Measurements from ENCODE around the gene WDR37.

The WDR37 gene

GRCh38 chr10:1085258-1085657 lies 29.1 kb downstream of the WDR37 start:
- peaks cover 20 to 71% of the 10 kb centered on the region in 2 experiments for H3K36me3 ChIP-seq (ENCODE audit: control insufficient read depth in 2 of 2, insufficient read depth in 1 of 2, low read length in 2 of 2)
- H3K27ac ChIP-seq (ENCODE audit: extremely low read depth, low read depth, low read length): no peak overlapping the region
- ChIA-PET CTCF (no interaction called here), POLR2A (no interaction called here)
- no peak overlapping the region for H3K4me3 ChIP-seq (ENCODE audit: low read depth, low read length)
- H3K4me1 ChIP-seq (ENCODE audit: control insufficient read depth, insufficient read depth, low read length): no peaks in the 10 kb centered on the region; the same call in 1 of the 2 replicates
- TF ChIP-seq ZXDB (tag by site-specific recombination; IDR thresholded peaks at IDR 0.05) (peak; percentile 75), FEZF1 (tag by site-specific recombination; IDR thresholded peaks at IDR 0.05) (peak; percentile 59), PRDM10 (tag by site-specific recombination; IDR thresholded peaks at IDR 0.05) (no peak), SALL2 (tag by site-specific recombination; IDR thresholded peaks at IDR 0.05; ENCODE audit: borderline replicate concordance) (no peak), ZNF664 (tag by site-specific recombination; IDR thresholded peaks at IDR 0.05) (no peak), PRDM1 (tag by site-specific recombination; IDR thresholded peaks at IDR 0.05) (0 out of 2 replicates have a peak, but pooled peaks have one; percentile 12), PRDM6 (tag by site-specific recombination; IDR thresholded peaks at IDR 0.05) (peak; percentile 73), GLIS1 (tag by site-specific recombination; IDR thresholded peaks at IDR 0.05) (no peak), ZNF155 (tag by site-specific recombination; IDR thresholded peaks at IDR 0.05) (no peak), HIC1 (tag by site-specific recombination; IDR thresholded peaks at IDR 0.05) (no peak), ZBTB1 (tag by site-specific recombination; IDR thresholded peaks at IDR 0.05) (no peak), ZFHX2 (tag by site-specific recombination; conservative IDR thresholded peaks at IDR 0.05) (no peak; the same call in 1 of the 2 replicates)
- H3K9me3 ChIP-seq (ENCODE audit: control insufficient read depth, insufficient read depth, low read depth, low read length): no peaks in the 10 kb centered on the region

- H3K36me3 ChIP-seq (ENCODE audit: control insufficient read depth in 2 of 2, insufficient read depth in 1 of 2, low read length in 2 of 2): peaks cover 10 to 80% of the 10 kb centered on the region in 2 experiments; a peak in 2 of 3 replicates
- POLR2A ChIA-PET: interaction anchor here (0.6 kb wide), 1 partner anchor 11 kb away, joined by 3 read pairs; no protein-coding TSS in a partner anchor
Observed at GRCh38 chr10:1086787-1087186, 30.6 kb downstream of the WDR37 start.

More at GRCh38 chr10:1086787-1087186, 30.6 kb downstream of the WDR37 start:
- Histone ChIP-seq H3K27ac (ENCODE audit: extremely low read depth, low read depth, low read length) (no peak overlapping the region), H3K9me3 (ENCODE audit: control insufficient read depth, insufficient read depth, low read depth, low read length) (no peaks in the 10 kb centered on the region), H3K4me3 (ENCODE audit: low read depth, low read length) (no peak overlapping the region), H3K4me1 (ENCODE audit: control insufficient read depth, insufficient read depth, low read length) (no peaks in the 10 kb centered on the region; the same call in 1 of the 2 replicates)
- TF ChIP-seq ZBTB10 (tag by site-specific recombination; IDR thresholded peaks at IDR 0.05) (no peak), ZNF521 (tag by site-specific recombination; IDR thresholded peaks at IDR 0.05) (no peak), ZNF354C (tag by site-specific recombination; IDR thresholded peaks at IDR 0.05; ENCODE audit: borderline replicate concordance, low read depth) (no peak), ZNF174 (tag by site-specific recombination; IDR thresholded peaks at IDR 0.05) (no peak), GFI1B (tag by site-specific recombination; IDR thresholded peaks at IDR 0.05) (no peak)
- CTCF ChIA-PET: no interaction called here

Measured in HEK293 (cell line).